ENCODE data around the gene CPED1. TPM values are rescaled to one million over a fixed set of nuclear protein-coding genes. Genes with fewer than 3 reads are reported as not detected.
A peak's percentile ranks its signal among the peaks of the same experiment; 100 is the strongest.

CPED1 gene
- total RNA-seq, 1 donor from 2014 or later, result not detected

GRCh38 chr7:121186746-121187145 is 198.2 kb downstream of the CPED1 start:
- peaks cover 3% of the 10 kb centered on the region for H3K27me3 Mint-ChIP-seq (ENCODE audit: insufficient read depth, low read depth)
- Histone ChIP-seq H3K27ac (no peak overlapping the region), H2AFZ (replicated peaks) (no peak overlapping the region), H3K36me3 (no peaks in the 10 kb centered on the region), H3K4me2 (no peak overlapping the region), H3K9ac (no peak overlapping the region), H3K79me2 (ENCODE audit: low read depth) (no peaks in the 10 kb centered on the region), H3K9me3 (ENCODE audit: low read depth) (no peaks in the 10 kb centered on the region), H4K20me1 (ENCODE audit: low read depth) (no peaks in the 10 kb centered on the region), H3K4me3 (no peak overlapping the region), H3F3A (ENCODE audit: low read depth) (no peaks in the 10 kb centered on the region), H3K27me3 (no peaks in the 10 kb centered on the region), H3K4me1 (no peaks in the 10 kb centered on the region)
- no peak for DNase-seq (ENCODE audit: low spot score)
- peaks cover 2% of the 10 kb centered on the region for H3K4me1 Mint-ChIP-seq
- TF ChIP-seq EZH2phosphoT487 (IDR thresholded peaks at IDR 0.05) (no peak), CTCF (IDR thresholded peaks at IDR 0.05) (no peak), EZH2 (IDR thresholded peaks at IDR 0.05) (no peak)
- H3K27ac Mint-ChIP-seq, result no peak overlapping the region
- H3K36me3 Mint-ChIP-seq, result no peaks in the 10 kb centered on the region
- H3K9me3 Mint-ChIP-seq, result no peaks in the 10 kb centered on the region
- no peak overlapping the region for H3K4me3 Mint-ChIP-seq

GRCh38 chr7:121187222-121187621 is 198.7 kb downstream of the CPED1 start:
- no peaks in the 10 kb centered on the region for H3K27me3 ChIP-seq
- H3K4me1 Mint-ChIP-seq, result peaks cover 2% of the 10 kb centered on the region
- H3K4me3 ChIP-seq, result no peak overlapping the region
- no peak overlapping the region for H3K4me3 Mint-ChIP-seq
- no peak for DNase-seq (ENCODE audit: low spot score)
- peak overlapping the region; percentile 1 for H3K27ac Mint-ChIP-seq
- H3K4me2 ChIP-seq, result no peak overlapping the region
- H3K9me3 ChIP-seq (ENCODE audit: low read depth), result no peaks in the 10 kb centered on the region
- no peaks in the 10 kb centered on the region for H3F3A ChIP-seq (ENCODE audit: low read depth)
- H3K27ac ChIP-seq, result no peak overlapping the region
- H3K36me3 Mint-ChIP-seq, result no peaks in the 10 kb centered on the region
- H3K79me2 ChIP-seq (ENCODE audit: low read depth), result no peaks in the 10 kb centered on the region
- TF ChIP-seq EZH2 (IDR thresholded peaks at IDR 0.05) (no peak), CTCF (IDR thresholded peaks at IDR 0.05) (no peak), EZH2phosphoT487 (IDR thresholded peaks at IDR 0.05) (no peak)
- peak overlapping the region; percentile 31 for H2AFZ ChIP-seq (replicated peaks)
- H3K27me3 Mint-ChIP-seq (ENCODE audit: insufficient read depth, low read depth), result peaks cover 3% of the 10 kb centered on the region
- H3K36me3 ChIP-seq, result no peaks in the 10 kb centered on the region
- no peak overlapping the region for H3K9ac ChIP-seq
- H3K9me3 Mint-ChIP-seq, result no peaks in the 10 kb centered on the region
- no peaks in the 10 kb centered on the region for H4K20me1 ChIP-seq (ENCODE audit: low read depth)
- H3K4me1 ChIP-seq, result no peaks in the 10 kb centered on the region

GRCh38 chr7:121187676-121188075 is 199.2 kb downstream of the CPED1 start:
- Histone ChIP-seq H3K79me2 (ENCODE audit: low read depth) (no peaks in the 10 kb centered on the region), H3K27me3 (no peaks in the 10 kb centered on the region), H3K36me3 (no peaks in the 10 kb centered on the region), H3K27ac (no peak overlapping the region), H3K4me3 (no peak overlapping the region), H2AFZ (replicated peaks) (peak overlapping the region; percentile 31), H3K9ac (no peak overlapping the region), H3F3A (ENCODE audit: low read depth) (no peaks in the 10 kb centered on the region), H3K9me3 (ENCODE audit: low read depth) (no peaks in the 10 kb centered on the region), H3K4me2 (no peak overlapping the region), H4K20me1 (ENCODE audit: low read depth) (no peaks in the 10 kb centered on the region), H3K4me1 (no peaks in the 10 kb centered on the region)
- Mint-ChIP-seq H3K4me1 (peaks cover 2% of the 10 kb centered on the region), H3K27ac (no peak overlapping the region), H3K4me3 (no peak overlapping the region), H3K27me3 (ENCODE audit: insufficient read depth, low read depth) (peaks cover 3% of the 10 kb centered on the region), H3K9me3 (no peaks in the 10 kb centered on the region), H3K36me3 (no peaks in the 10 kb centered on the region)
- DNase-seq (ENCODE audit: low spot score), result no peak
- TF ChIP-seq EZH2 (IDR thresholded peaks at IDR 0.05) (no peak), EZH2phosphoT487 (IDR thresholded peaks at IDR 0.05) (no peak), CTCF (IDR thresholded peaks at IDR 0.05) (no peak)
